WTC11 (cell line): ENCODE data around the gene CROCC. TPM values are rescaled to one million over a fixed set of nuclear protein-coding genes. Genes with fewer than 3 reads are reported as not detected.

Experiments used
- ATAC-seq: fragments of 200-7000 bp; cut with Tn5 transposase; 2 replicates; pipeline ENCODE4 v1.10.0; 2021; ENCODE audit warnings: mild to moderate bottlenecking, moderate library complexity
- CTCF ChIA-PET: fragments of 300-600 bp; sonication (Branson Sonifier 250); formaldehyde crosslinking; loops from one replicate; lab custom pipeline; 2021; ENCODE audit warnings: antibody characterized with exemption; lab: Charles Lee
- POLR2A ChIA-PET: fragments of 350-600 bp; sonication (Branson Sonifier 250); formaldehyde crosslinking; loops from one replicate; lab custom pipeline; 2021; ENCODE audit warnings: antibody characterized with exemption; lab: Charles Lee
- DNase-seq: peaks from one replicate; pipeline ENCODE4 v3.0.0; 2021; ENCODE audit warnings: low spot score
- H3K27ac Mint-ChIP-seq: 2 replicates; pipeline ENCODE4 v1.8.0; 2021; ENCODE audit warnings: mixed read lengths
- H3K27me3 Mint-ChIP-seq: 2 replicates; pipeline ENCODE4 v1.8.0; 2021; ENCODE audit warnings: low read depth, mild to moderate bottlenecking, moderate library complexity, mixed read lengths
- H3K36me3 Mint-ChIP-seq: 2 replicates; pipeline ENCODE4 v1.8.0; 2021; ENCODE audit warnings: mixed read lengths
- H3K4me1 Mint-ChIP-seq: 2 replicates; pipeline ENCODE4 v1.8.0; 2022; ENCODE audit warnings: mixed read lengths
- H3K4me3 Mint-ChIP-seq: 2 replicates; pipeline ENCODE4 v1.8.0; 2021; ENCODE audit warnings: mild to moderate bottlenecking, moderate library complexity, mixed read lengths
- H3K9me3 Mint-ChIP-seq: 2 replicates; pipeline ENCODE4 v1.8.0; 2021; ENCODE audit warnings: mixed read lengths
- EMX1 ChIP-seq: fragments of 250-450 bp; sonication (Bioruptor Pico); IDR thresholded peaks from 2 replicates; pipeline ENCODE4 v1.8.0; 2021; ENCODE audit warnings: mild to moderate bottlenecking
- FOXJ3 ChIP-seq: sonication (generic); formaldehyde crosslinking; IDR thresholded peaks from 2 replicates; pipeline ENCODE4 v1.9.0; 2021; ENCODE audit warnings: missing genetic modification reagents, mild to moderate bottlenecking, borderline replicate concordance
- GTF2I ChIP-seq: fragments of 250-450 bp; sonication (Bioruptor Pico); conservative IDR thresholded peaks from 2 replicates; pipeline ENCODE4 v1.4.0; 2021; ENCODE audit warnings: mild to moderate bottlenecking
- HMGA2 ChIP-seq: fragments of 250-450 bp; sonication (Bioruptor Pico); IDR thresholded peaks from 2 replicates; pipeline ENCODE4 v1.4.0; 2021; ENCODE audit warnings: mild to moderate bottlenecking, moderate library complexity
- NFE2L1 ChIP-seq: sonication (generic); formaldehyde crosslinking; IDR thresholded peaks from 2 replicates; pipeline ENCODE4 v1.8.1; 2023; ENCODE audit warnings: missing genetic modification reagents
- NR1H2 ChIP-seq: sonication (generic); formaldehyde crosslinking; IDR thresholded peaks from 2 replicates; pipeline ENCODE4 v1.9.0; 2021; ENCODE audit warnings: mild to moderate bottlenecking, moderate library complexity, missing genetic modification reagents
- SMAD3 ChIP-seq: sonication (generic); formaldehyde crosslinking; IDR thresholded peaks from 2 replicates; pipeline ENCODE4 v1.8.0; 2022; ENCODE audit warnings: missing genetic modification reagents, mild to moderate bottlenecking, borderline replicate concordance
- SP1 ChIP-seq: sonication (generic); formaldehyde crosslinking; conservative IDR thresholded peaks from 2 replicates; pipeline ENCODE4 v1.8.1; 2022; ENCODE audit warnings: missing genetic modification reagents
- ZNF219 ChIP-seq: sonication (generic); formaldehyde crosslinking; IDR thresholded peaks from 2 replicates; pipeline ENCODE4 v1.8.0; 2023; ENCODE audit warnings: missing genetic modification reagents, mild to moderate bottlenecking, borderline replicate concordance
- total RNA-seq: library from RNA; stranded (reverse); gene quantifications from 3 replicates; pipeline ENCODE4 v1.2.3, GENCODE V29; 2021
- TF ChIP-seq, protein P1 (sequence below): sonication (generic); formaldehyde crosslinking; IDR thresholded peaks from 2 replicates; pipeline ENCODE4 v1.8.1; 2023; ENCODE audit warnings: mild to moderate bottlenecking, missing genetic modification reagents
- TF ChIP-seq, protein P2 (sequence below): sonication (generic); formaldehyde crosslinking; IDR thresholded peaks from 2 replicates; pipeline ENCODE4 v1.8.1; 2022; ENCODE audit warnings: low read depth, missing genetic modification reagents, borderline replicate concordance
- TF ChIP-seq, protein P3 (sequence below): fragments of 250-450 bp; sonication (Bioruptor Pico); IDR thresholded peaks from 2 replicates; pipeline ENCODE4 v2.1.2; 2022; ENCODE audit warnings: mild to moderate bottlenecking, moderate library complexity
- TF ChIP-seq, protein P4 (sequence below): fragments of 250-450 bp; sonication (Bioruptor Pico); IDR thresholded peaks from 2 replicates; pipeline ENCODE4 v1.9.0; 2021; ENCODE audit warnings: mild to moderate bottlenecking, borderline replicate concordance
- TF ChIP-seq, protein P5 (sequence below): sonication (generic); formaldehyde crosslinking; IDR thresholded peaks from 2 replicates; pipeline ENCODE4 v1.8.1; 2022; ENCODE audit warnings: missing genetic modification reagents, borderline replicate concordance
- TF ChIP-seq, protein P6 (sequence below): sonication (generic); formaldehyde crosslinking; IDR thresholded peaks from 2 replicates; pipeline ENCODE4 v1.8.0; 2022; ENCODE audit warnings: missing genetic modification reagents

CROCC gene
- total RNA-seq, 1 experiment from 2014 or later: 75.6 TPM

DNA sequence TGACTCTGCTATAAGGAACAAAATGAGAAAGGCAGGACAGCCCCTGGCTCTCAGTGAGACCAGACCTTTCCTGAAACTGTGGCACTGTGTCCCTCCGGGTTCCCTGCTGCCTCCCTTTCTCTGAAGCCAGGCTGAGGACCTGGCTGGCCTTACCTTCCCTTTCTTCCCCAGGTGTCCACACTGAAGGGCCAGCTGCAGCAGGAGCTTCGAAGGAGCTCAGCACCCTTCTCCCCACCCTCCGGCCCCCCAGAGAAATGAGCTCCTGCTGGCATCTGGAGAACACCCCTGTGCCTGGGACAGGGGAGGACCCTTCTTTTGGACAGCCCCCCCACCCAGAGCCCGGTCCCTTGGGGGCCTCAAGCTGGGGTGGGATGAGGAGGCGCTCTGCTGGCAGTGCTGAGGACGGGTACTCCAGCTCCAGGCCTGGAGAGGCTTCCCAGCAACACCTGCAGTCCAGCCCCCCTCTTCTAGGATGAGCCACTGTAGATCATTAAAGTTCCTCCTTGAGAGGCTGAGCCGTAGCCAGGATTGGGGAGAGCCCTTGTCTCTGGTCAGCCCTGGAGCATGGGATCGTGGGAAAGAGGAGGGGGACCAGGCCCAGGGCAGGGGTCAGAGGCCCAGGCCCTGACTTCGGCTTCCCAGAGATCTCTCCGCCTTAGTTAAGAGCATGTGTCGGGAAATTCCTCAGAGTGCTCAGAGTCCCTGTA lies 50.6 kb downstream of the CROCC start (continued):
- TF ChIP-seq ZNF219 (CRISPR knock-in tag) (no peak), EMX1 (CRISPR knock-in tag) (no peak), FOXJ3 (CRISPR knock-in tag) (no peak), SP1 (CRISPR knock-in tag) (no peak), NR1H2 (CRISPR knock-in tag) (no peak), NFE2L1 (CRISPR knock-in tag) (no peak), HMGA2 (no peak)
- TF ChIP-seq, protein P1, sequence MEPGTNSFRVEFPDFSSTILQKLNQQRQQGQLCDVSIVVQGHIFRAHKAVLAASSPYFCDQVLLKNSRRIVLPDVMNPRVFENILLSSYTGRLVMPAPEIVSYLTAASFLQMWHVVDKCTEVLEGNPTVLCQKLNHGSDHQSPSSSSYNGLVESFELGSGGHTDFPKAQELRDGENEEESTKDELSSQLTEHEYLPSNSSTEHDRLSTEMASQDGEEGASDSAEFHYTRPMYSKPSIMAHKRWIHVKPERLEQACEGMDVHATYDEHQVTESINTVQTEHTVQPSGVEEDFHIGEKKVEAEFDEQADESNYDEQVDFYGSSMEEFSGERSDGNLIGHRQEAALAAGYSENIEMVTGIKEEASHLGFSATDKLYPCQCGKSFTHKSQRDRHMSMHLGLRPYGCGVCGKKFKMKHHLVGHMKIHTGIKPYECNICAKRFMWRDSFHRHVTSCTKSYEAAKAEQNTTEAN (CRISPR knock-in tag): no peak
- TF ChIP-seq, protein P2, sequence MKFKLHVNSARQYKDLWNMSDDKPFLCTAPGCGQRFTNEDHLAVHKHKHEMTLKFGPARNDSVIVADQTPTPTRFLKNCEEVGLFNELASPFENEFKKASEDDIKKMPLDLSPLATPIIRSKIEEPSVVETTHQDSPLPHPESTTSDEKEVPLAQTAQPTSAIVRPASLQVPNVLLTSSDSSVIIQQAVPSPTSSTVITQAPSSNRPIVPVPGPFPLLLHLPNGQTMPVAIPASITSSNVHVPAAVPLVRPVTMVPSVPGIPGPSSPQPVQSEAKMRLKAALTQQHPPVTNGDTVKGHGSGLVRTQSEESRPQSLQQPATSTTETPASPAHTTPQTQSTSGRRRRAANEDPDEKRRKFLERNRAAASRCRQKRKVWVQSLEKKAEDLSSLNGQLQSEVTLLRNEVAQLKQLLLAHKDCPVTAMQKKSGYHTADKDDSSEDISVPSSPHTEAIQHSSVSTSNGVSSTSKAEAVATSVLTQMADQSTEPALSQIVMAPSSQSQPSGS (CRISPR knock-in tag): no peak
- TF ChIP-seq, protein P3, sequence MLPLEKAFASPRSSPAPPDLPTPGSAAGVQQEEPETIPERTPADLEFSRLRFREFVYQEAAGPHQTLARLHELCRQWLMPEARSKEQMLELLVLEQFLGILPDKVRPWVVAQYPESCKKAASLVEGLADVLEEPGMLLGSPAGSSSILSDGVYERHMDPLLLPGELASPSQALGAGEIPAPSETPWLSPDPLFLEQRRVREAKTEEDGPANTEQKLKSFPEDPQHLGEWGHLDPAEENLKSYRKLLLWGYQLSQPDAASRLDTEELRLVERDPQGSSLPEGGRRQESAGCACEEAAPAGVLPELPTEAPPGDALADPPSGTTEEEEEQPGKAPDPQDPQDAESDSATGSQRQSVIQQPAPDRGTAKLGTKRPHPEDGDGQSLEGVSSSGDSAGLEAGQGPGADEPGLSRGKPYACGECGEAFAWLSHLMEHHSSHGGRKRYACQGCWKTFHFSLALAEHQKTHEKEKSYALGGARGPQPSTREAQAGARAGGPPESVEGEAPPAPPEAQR (CRISPR knock-in tag): no peak

DNA sequence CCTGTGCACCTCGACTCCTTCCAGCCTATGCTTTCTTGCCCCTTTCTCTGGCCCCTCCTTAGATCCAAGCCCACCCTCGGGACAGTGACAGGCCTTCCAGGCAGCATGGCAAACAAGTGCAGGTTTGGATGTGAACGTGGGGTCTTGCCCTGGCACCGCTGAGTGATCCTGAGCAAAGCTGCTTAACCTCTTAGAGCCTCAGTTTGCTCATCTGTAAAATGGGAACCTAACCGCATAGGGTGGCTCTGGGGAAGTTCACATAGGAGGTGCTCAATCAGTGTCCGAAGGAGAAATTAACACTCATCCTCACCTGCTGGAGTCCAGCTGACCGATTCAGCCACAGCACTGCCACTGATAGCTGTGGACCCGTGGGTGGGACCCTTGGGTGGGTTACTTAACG lies 51.5 kb downstream of the CROCC start:
- Mint-ChIP-seq H3K4me1 (peaks cover 28% of the 10 kb centered on the region), H3K4me3 (no peak overlapping the region), H3K36me3 (peaks cover 6% of the 10 kb centered on the region; the same call in 1 of the 2 replicates), H3K27ac (peak overlapping the region; percentile 70; the same call in 1 of the 2 replicates), H3K9me3 (no peaks in the 10 kb centered on the region), H3K27me3 (no peaks in the 10 kb centered on the region)
- ChIA-PET CTCF (interaction anchor here (1.9 to 3.7 kb wide), 2 partner anchors 13 kb away, joined by 6 to 20 read pairs; no protein-coding TSS in a partner anchor), POLR2A (interaction anchor here (1.1 kb wide), 1 partner anchor 40 kb away, joined by 3 read pairs; no protein-coding TSS in a partner anchor)
- ATAC-seq: no peak
- TF ChIP-seq GTF2I (CRISPR knock-in tag): 0 out of 2 replicates have a peak, but pooled peaks have one; percentile 13
- TF ChIP-seq SMAD3 (CRISPR knock-in tag): no peak
- TF ChIP-seq, protein P4, sequence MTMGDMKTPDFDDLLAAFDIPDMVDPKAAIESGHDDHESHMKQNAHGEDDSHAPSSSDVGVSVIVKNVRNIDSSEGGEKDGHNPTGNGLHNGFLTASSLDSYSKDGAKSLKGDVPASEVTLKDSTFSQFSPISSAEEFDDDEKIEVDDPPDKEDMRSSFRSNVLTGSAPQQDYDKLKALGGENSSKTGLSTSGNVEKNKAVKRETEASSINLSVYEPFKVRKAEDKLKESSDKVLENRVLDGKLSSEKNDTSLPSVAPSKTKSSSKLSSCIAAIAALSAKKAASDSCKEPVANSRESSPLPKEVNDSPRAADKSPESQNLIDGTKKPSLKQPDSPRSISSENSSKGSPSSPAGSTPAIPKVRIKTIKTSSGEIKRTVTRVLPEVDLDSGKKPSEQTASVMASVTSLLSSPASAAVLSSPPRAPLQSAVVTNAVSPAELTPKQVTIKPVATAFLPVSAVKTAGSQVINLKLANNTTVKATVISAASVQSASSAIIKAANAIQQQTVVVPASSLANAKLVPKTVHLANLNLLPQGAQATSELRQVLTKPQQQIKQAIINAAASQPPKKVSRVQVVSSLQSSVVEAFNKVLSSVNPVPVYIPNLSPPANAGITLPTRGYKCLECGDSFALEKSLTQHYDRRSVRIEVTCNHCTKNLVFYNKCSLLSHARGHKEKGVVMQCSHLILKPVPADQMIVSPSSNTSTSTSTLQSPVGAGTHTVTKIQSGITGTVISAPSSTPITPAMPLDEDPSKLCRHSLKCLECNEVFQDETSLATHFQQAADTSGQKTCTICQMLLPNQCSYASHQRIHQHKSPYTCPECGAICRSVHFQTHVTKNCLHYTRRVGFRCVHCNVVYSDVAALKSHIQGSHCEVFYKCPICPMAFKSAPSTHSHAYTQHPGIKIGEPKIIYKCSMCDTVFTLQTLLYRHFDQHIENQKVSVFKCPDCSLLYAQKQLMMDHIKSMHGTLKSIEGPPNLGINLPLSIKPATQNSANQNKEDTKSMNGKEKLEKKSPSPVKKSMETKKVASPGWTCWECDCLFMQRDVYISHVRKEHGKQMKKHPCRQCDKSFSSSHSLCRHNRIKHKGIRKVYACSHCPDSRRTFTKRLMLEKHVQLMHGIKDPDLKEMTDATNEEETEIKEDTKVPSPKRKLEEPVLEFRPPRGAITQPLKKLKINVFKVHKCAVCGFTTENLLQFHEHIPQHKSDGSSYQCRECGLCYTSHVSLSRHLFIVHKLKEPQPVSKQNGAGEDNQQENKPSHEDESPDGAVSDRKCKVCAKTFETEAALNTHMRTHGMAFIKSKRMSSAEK (CRISPR knock-in tag): no peak
- DNase-seq: no peak

DNA sequence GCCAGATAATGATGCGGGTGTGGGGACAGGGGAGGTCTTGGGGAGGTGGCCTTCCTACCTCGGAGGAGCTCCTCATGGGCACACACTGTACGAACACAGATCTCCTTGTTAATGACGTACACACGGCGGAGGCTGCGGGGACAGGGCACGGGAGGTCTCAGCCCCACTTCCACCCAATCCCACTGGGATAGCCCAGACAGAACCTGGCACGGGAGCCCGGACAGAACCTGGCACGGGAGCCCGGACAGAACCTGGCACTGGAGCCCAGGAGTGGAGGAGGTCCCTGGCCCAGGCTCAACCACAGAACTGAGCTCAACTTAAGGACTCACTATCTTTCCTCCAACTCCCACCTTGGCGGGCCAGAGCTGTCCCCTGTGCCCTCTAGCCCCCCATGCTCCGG lies 53.5 kb downstream of the CROCC start:
- no peaks in the 10 kb centered on the region for H3K9me3 Mint-ChIP-seq
- H3K27ac Mint-ChIP-seq: peak overlapping the region; percentile 75
- POLR2A ChIA-PET: no interaction called here
- no peaks in the 10 kb centered on the region for H3K27me3 Mint-ChIP-seq
- ATAC-seq: no peak
- DNase-seq: no peak
- CTCF ChIA-PET: interaction anchor here (1.1 to 2.4 kb wide), 3 partner anchors 12 to 23 kb away, joined by 3 to 20 read pairs (median 3); no protein-coding TSS in a partner anchor
- no peak overlapping the region for H3K4me3 Mint-ChIP-seq
- H3K36me3 Mint-ChIP-seq: peaks cover 6% of the 10 kb centered on the region; the same call in 1 of the 2 replicates
- TF ChIP-seq, protein P5, sequence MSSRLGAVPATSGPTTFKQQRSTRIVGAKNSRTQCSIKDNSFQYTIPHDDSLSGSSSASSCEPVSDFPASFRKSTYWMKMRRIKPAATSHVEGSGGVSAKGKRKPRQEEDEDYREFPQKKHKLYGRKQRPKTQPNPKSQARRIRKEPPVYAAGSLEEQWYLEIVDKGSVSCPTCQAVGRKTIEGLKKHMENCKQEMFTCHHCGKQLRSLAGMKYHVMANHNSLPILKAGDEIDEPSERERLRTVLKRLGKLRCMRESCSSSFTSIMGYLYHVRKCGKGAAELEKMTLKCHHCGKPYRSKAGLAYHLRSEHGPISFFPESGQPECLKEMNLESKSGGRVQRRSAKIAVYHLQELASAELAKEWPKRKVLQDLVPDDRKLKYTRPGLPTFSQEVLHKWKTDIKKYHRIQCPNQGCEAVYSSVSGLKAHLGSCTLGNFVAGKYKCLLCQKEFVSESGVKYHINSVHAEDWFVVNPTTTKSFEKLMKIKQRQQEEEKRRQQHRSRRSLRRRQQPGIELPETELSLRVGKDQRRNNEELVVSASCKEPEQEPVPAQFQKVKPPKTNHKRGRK (CRISPR knock-in tag): no peak
- TF ChIP-seq, protein P6, sequence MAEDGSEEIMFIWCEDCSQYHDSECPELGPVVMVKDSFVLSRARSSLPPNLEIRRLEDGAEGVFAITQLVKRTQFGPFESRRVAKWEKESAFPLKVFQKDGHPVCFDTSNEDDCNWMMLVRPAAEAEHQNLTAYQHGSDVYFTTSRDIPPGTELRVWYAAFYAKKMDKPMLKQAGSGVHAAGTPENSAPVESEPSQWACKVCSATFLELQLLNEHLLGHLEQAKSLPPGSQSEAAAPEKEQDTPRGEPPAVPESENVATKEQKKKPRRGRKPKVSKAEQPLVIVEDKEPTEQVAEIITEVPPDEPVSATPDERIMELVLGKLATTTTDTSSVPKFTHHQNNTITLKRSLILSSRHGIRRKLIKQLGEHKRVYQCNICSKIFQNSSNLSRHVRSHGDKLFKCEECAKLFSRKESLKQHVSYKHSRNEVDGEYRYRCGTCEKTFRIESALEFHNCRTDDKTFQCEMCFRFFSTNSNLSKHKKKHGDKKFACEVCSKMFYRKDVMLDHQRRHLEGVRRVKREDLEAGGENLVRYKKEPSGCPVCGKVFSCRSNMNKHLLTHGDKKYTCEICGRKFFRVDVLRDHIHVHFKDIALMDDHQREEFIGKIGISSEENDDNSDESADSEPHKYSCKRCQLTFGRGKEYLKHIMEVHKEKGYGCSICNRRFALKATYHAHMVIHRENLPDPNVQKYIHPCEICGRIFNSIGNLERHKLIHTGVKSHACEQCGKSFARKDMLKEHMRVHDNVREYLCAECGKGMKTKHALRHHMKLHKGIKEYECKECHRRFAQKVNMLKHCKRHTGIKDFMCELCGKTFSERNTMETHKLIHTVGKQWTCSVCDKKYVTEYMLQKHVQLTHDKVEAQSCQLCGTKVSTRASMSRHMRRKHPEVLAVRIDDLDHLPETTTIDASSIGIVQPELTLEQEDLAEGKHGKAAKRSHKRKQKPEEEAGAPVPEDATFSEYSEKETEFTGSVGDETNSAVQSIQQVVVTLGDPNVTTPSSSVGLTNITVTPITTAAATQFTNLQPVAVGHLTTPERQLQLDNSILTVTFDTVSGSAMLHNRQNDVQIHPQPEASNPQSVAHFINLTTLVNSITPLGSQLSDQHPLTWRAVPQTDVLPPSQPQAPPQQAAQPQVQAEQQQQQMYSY (CRISPR knock-in tag): 0 out of 2 replicates have a peak, but pooled peaks have one; percentile 35
- H3K4me1 Mint-ChIP-seq: peaks cover 37% of the 10 kb centered on the region
